WTC11 (cell line): ENCODE data around the gene LCTL. TPM values are rescaled to one million over a fixed set of nuclear protein-coding genes. Genes with fewer than 3 reads are reported as not detected.

ENCODE experiments used
- ATAC-seq: fragments of 200-7000 bp; cut with Tn5 transposase; 2 replicates; pipeline ENCODE4 v1.10.0; 2021; ENCODE audit warnings: mild to moderate bottlenecking, moderate library complexity
- CTCF ChIA-PET: fragments of 300-600 bp; sonication (Branson Sonifier 250); formaldehyde crosslinking; loops from one replicate; lab custom pipeline; 2021; ENCODE audit warnings: antibody characterized with exemption; lab: Charles Lee
- POLR2A ChIA-PET: fragments of 350-600 bp; sonication (Branson Sonifier 250); formaldehyde crosslinking; loops from one replicate; lab custom pipeline; 2021; ENCODE audit warnings: antibody characterized with exemption; lab: Charles Lee
- DNase-seq: peaks from one replicate; pipeline ENCODE4 v3.0.0; 2021; ENCODE audit warnings: low spot score
- H3K27ac Mint-ChIP-seq: 2 replicates; pipeline ENCODE4 v1.8.0; 2021; ENCODE audit warnings: mixed read lengths
- H3K27me3 Mint-ChIP-seq: 2 replicates; pipeline ENCODE4 v1.8.0; 2021; ENCODE audit warnings: low read depth, mild to moderate bottlenecking, moderate library complexity, mixed read lengths
- H3K36me3 Mint-ChIP-seq: 2 replicates; pipeline ENCODE4 v1.8.0; 2021; ENCODE audit warnings: mixed read lengths
- H3K4me1 Mint-ChIP-seq: 2 replicates; pipeline ENCODE4 v1.8.0; 2022; ENCODE audit warnings: mixed read lengths
- H3K4me3 Mint-ChIP-seq: 2 replicates; pipeline ENCODE4 v1.8.0; 2021; ENCODE audit warnings: mild to moderate bottlenecking, moderate library complexity, mixed read lengths
- H3K9me3 Mint-ChIP-seq: 2 replicates; pipeline ENCODE4 v1.8.0; 2021; ENCODE audit warnings: mixed read lengths
- ARID4B ChIP-seq: sonication (generic); formaldehyde crosslinking; IDR thresholded peaks from 2 replicates; pipeline ENCODE4 v1.8.0; 2023; ENCODE audit warnings: missing genetic modification reagents, mild to moderate bottlenecking, borderline replicate concordance
- ATF1 ChIP-seq: sonication (generic); formaldehyde crosslinking; IDR thresholded peaks from 2 replicates; pipeline ENCODE4 v1.8.1; 2023; ENCODE audit warnings: mild to moderate bottlenecking, moderate library complexity, missing genetic modification reagents
- CDX4 ChIP-seq: fragments of 250-450 bp; sonication (Bioruptor Pico); IDR thresholded peaks from 2 replicates; pipeline ENCODE4 v1.9.0; 2021; ENCODE audit warnings: moderate library complexity, mild to moderate bottlenecking, inconsistent platforms, borderline replicate concordance
- E2F5 ChIP-seq: sonication (generic); formaldehyde crosslinking; IDR thresholded peaks from 2 replicates; pipeline ENCODE4 v1.8.1; 2022; ENCODE audit warnings: mild to moderate bottlenecking, moderate library complexity, missing genetic modification reagents
- FOXP1 ChIP-seq: sonication (generic); formaldehyde crosslinking; IDR thresholded peaks from 2 replicates; pipeline ENCODE4 v1.8.0; 2022; ENCODE audit warnings: missing genetic modification reagents, mild to moderate bottlenecking, moderate library complexity, borderline replicate concordance
- GABPB1 ChIP-seq: sonication (generic); formaldehyde crosslinking; IDR thresholded peaks from 2 replicates; pipeline ENCODE4 v1.8.1; 2023; ENCODE audit warnings: mild to moderate bottlenecking, missing genetic modification reagents
- GRHL2 ChIP-seq: fragments of 250-450 bp; sonication (Bioruptor Pico); IDR thresholded peaks from 2 replicates; pipeline ENCODE4 v1.8.0; 2022; ENCODE audit warnings: mild to moderate bottlenecking, moderate library complexity; ENCODE audit not compliant: insufficient replicate concordance, severe bottlenecking
- GTF2I ChIP-seq: fragments of 250-450 bp; sonication (Bioruptor Pico); conservative IDR thresholded peaks from 2 replicates; pipeline ENCODE4 v1.4.0; 2021; ENCODE audit warnings: mild to moderate bottlenecking
- HMGA2 ChIP-seq: fragments of 250-450 bp; sonication (Bioruptor Pico); IDR thresholded peaks from 2 replicates; pipeline ENCODE4 v1.4.0; 2021; ENCODE audit warnings: mild to moderate bottlenecking, moderate library complexity
- MLX ChIP-seq: sonication (generic); formaldehyde crosslinking; IDR thresholded peaks from 2 replicates; pipeline ENCODE4 v1.8.1; 2023; ENCODE audit warnings: mild to moderate bottlenecking, missing genetic modification reagents, moderate library complexity
- NR1H2 ChIP-seq: sonication (generic); formaldehyde crosslinking; IDR thresholded peaks from 2 replicates; pipeline ENCODE4 v1.9.0; 2021; ENCODE audit warnings: mild to moderate bottlenecking, moderate library complexity, missing genetic modification reagents
- NR3C1 ChIP-seq: sonication (generic); formaldehyde crosslinking; conservative IDR thresholded peaks from 2 replicates; pipeline ENCODE4 v1.8.1; 2023; ENCODE audit warnings: low read depth, mild to moderate bottlenecking, missing genetic modification reagents
- PREB ChIP-seq: sonication (generic); formaldehyde crosslinking; IDR thresholded peaks from 2 replicates; pipeline ENCODE4 v1.8.1; 2022; ENCODE audit warnings: mild to moderate bottlenecking, missing genetic modification reagents, moderate library complexity, borderline replicate concordance
- SMAD4 ChIP-seq: sonication (generic); formaldehyde crosslinking; IDR thresholded peaks from 2 replicates; pipeline ENCODE4 v1.8.0; 2022; ENCODE audit warnings: mild to moderate bottlenecking, missing genetic modification reagents
- TEAD4 ChIP-seq: sonication (generic); formaldehyde crosslinking; IDR thresholded peaks from 2 replicates; pipeline ENCODE4 v1.8.0; 2022; ENCODE audit warnings: mild to moderate bottlenecking, missing genetic modification reagents
- ZBTB21 ChIP-seq: sonication (generic); formaldehyde crosslinking; IDR thresholded peaks from 2 replicates; pipeline ENCODE4 v1.8.1; 2023; ENCODE audit warnings: mild to moderate bottlenecking, missing genetic modification reagents, borderline replicate concordance
- ZNF121 ChIP-seq: sonication (generic); formaldehyde crosslinking; IDR thresholded peaks from 2 replicates; pipeline ENCODE4 v1.8.0; 2023; ENCODE audit warnings: missing genetic modification reagents
- ZNF219 ChIP-seq: sonication (generic); formaldehyde crosslinking; IDR thresholded peaks from 2 replicates; pipeline ENCODE4 v1.8.0; 2023; ENCODE audit warnings: missing genetic modification reagents, mild to moderate bottlenecking, borderline replicate concordance
- ZNF232 ChIP-seq: sonication (generic); formaldehyde crosslinking; IDR thresholded peaks from 2 replicates; pipeline ENCODE4 v1.8.0; 2022; ENCODE audit warnings: mild to moderate bottlenecking, missing genetic modification reagents
- ZNF416 ChIP-seq: fragments of 250-450 bp; sonication (Bioruptor Pico); IDR thresholded peaks from 2 replicates; pipeline ENCODE4 v1.9.0; 2021; ENCODE audit warnings: mild to moderate bottlenecking, inconsistent platforms
- ZNF425 ChIP-seq: fragments of 250-450 bp; sonication (Bioruptor Pico); conservative IDR thresholded peaks from 2 replicates; pipeline ENCODE4 v1.9.0; 2021; ENCODE audit warnings: mild to moderate bottlenecking
- ZNF512 ChIP-seq: sonication (generic); formaldehyde crosslinking; IDR thresholded peaks from 2 replicates; pipeline ENCODE4 v1.8.1; 2022; ENCODE audit warnings: missing genetic modification reagents, borderline replicate concordance
- total RNA-seq: library from RNA; stranded (reverse); gene quantifications from 3 replicates; pipeline ENCODE4 v1.2.3, GENCODE V29; 2021

Gene LCTL
- total RNA-seq, 1 experiment from 2014 or later = 2.2 TPM

- DNase-seq = no peak
- POLR2A ChIA-PET = no interaction called here
- CTCF ChIA-PET = interaction anchor here (0.7 to 2.2 kb wide), 9 partner anchors 9 to 265 kb away, joined by 3 to 15 read pairs (median 3); no protein-coding TSS in a partner anchor
- no peak for TF ChIP-seq HMGA2 (CRISPR knock-in tag)
- no peak for TF ChIP-seq PREB (CRISPR knock-in tag)
- no peak for TF ChIP-seq TEAD4 (CRISPR knock-in tag)
- no peak for TF ChIP-seq GRHL2 (CRISPR knock-in tag)
- TF ChIP-seq NR3C1 (CRISPR knock-in tag) = no peak
- TF ChIP-seq ZNF425 (CRISPR knock-in tag) = no peak
- no peak for TF ChIP-seq SMAD4 (CRISPR knock-in tag)
- no peak for TF ChIP-seq ZNF232 (CRISPR knock-in tag)
- TF ChIP-seq ZNF121 = no peak
- no peak for TF ChIP-seq ZNF219 (CRISPR knock-in tag)
- TF ChIP-seq FOXP1 (CRISPR knock-in tag) = no peak
- TF ChIP-seq MLX = no peak
- no peak for TF ChIP-seq ATF1 (CRISPR knock-in tag)
- TF ChIP-seq, all 79 proteins: peak for 0
- no peak for ATAC-seq
- Mint-ChIP-seq H3K4me1 (peaks cover 23% of the 10 kb centered on the region), H3K36me3 (no peaks in the 10 kb centered on the region), H3K27me3 (no peaks in the 10 kb centered on the region; the same call in 1 of the 2 replicates), H3K27ac (no peak overlapping the region), H3K9me3 (no peaks in the 10 kb centered on the region), H3K4me3 (no peak overlapping the region)
Observed at GRCh38 chr15:66587020-66587419, 21.2 kb upstream of the LCTL start.

GRCh38 chr15:66586155-66586976, 20.6 kb upstream of the LCTL start:
- POLR2A ChIA-PET = interaction anchor here (0.6 kb wide), 1 partner anchor 128 kb away, joined by 4 read pairs; no protein-coding TSS in a partner anchor
- TF ChIP-seq ZNF512 (CRISPR knock-in tag) (no peak), NR1H2 (CRISPR knock-in tag) (no peak), E2F5 (CRISPR knock-in tag) (no peak), GABPB1 (CRISPR knock-in tag) (no peak), GTF2I (no peak), CDX4 (CRISPR knock-in tag) (no peak), ZNF416 (CRISPR knock-in tag) (no peak), ARID4B (CRISPR knock-in tag) (no peak), ZBTB21 (no peak)

More at GRCh38 chr15:66586155-66586976, 20.6 kb upstream of the LCTL start:
- H3K36me3 Mint-ChIP-seq = no peaks in the 10 kb centered on the region
- H3K27ac Mint-ChIP-seq = no peak overlapping the region; the same call in 1 of the 2 replicates
- no peaks in the 10 kb centered on the region for H3K9me3 Mint-ChIP-seq
- no peak overlapping the region for H3K4me3 Mint-ChIP-seq
- peaks cover 2% of the 10 kb centered on the region; the same call in 1 of the 2 replicates for H3K27me3 Mint-ChIP-seq
- no peak for DNase-seq
- no peak for ATAC-seq
- peaks cover 26% of the 10 kb centered on the region for H3K4me1 Mint-ChIP-seq
- CTCF ChIA-PET = interaction anchor here (1.0 to 1.3 kb wide), 4 partner anchors 8 to 32 kb away, joined by 3 to 4 read pairs (median 3); no protein-coding TSS in a partner anchor
